GM12878 (cell line): Measurements from ENCODE around the gene DYDC2. TPM values are rescaled to one million over a fixed set of nuclear protein-coding genes. Genes with fewer than 3 reads are reported as not detected.

Experiments
- ATAC-seq: fragments of 200-7000 bp; cut with Tn5 transposase; 3 replicates; pipeline ENCODE4 v1.9.1; 2020; ENCODE audit warnings: mild to moderate bottlenecking, moderate library complexity
- BruUV-seq: library from RNA; stranded (reverse); fragments of 400-500 nt; replicated peaks from 2 replicates; lab custom pipeline; 2021; lab: Mats Ljungman, UMichigan
- CTCF ChIA-PET: fragments of 300-600 bp; sonication (Branson Sonifier 250); formaldehyde crosslinking; extraction: SDS; loops from one replicate; lab custom pipeline; 2021; ENCODE audit warnings: inconsistent platforms; lab: Yijun Ruan, JAX
- POLR2A ChIA-PET: fragments of 350-600 bp; formaldehyde crosslinking; extraction: SDS; loops from one replicate; lab custom pipeline; 2021; ENCODE audit warnings: inconsistent platforms; lab: Charles Lee
- RAD21 ChIA-PET: fragments of 300-600 bp; sonication (Branson Sonifier 250); formaldehyde crosslinking; loops from one replicate; lab custom pipeline; 2023; ENCODE audit warnings: antibody characterized with exemption; ENCODE audit not compliant: unreplicated experiment; lab: Charles Lee
- SMC1A ChIA-PET: fragments of 300-600 bp; sonication (Branson Sonifier 250); formaldehyde crosslinking; loops from one replicate; lab custom pipeline; 2023; ENCODE audit not compliant: unreplicated experiment, uncharacterized antibody; lab: Charles Lee
- DNase-seq: peaks from one replicate; pipeline ENCODE4 v3.0.0-alpha.2; 2011; ENCODE audit warnings: low read depth, low spot score
- FAIRE-seq: peaks from 3 replicates; lab custom pipeline; 2011; peaks lifted over from hg19 to GRCh38; lab: Jason Lieb, UNC
- H2AFZ ChIP-seq: 2 replicates; pipeline ENCODE4 v1.6.0; 2011; ENCODE audit warnings: low read depth, low read length, control low read depth; ENCODE audit not compliant: control insufficient read depth
- H3K27ac ChIP-seq: 2 replicates; pipeline ENCODE4 v1.5.1; 2011; ENCODE audit warnings: control low read depth; ENCODE audit not compliant: control insufficient read depth, insufficient read depth
- H3K27me3 ChIP-seq, 2 experiments: replicated peaks in 1 of 2; 2 replicates each; pipeline versions ENCODE4 v1.6.0 to v1.6.1; 2011; ENCODE audit warnings: low read length in 1 of 2; ENCODE audit not compliant: control insufficient read depth in 2 of 2, insufficient read depth in 2 of 2
- H3K36me3 ChIP-seq, 2 experiments: 2 replicates each; pipeline ENCODE4 v1.5.1; 2011; ENCODE audit warnings: low read length in 1 of 2; ENCODE audit not compliant: control insufficient read depth in 2 of 2, insufficient read depth in 2 of 2
- H3K4me1 ChIP-seq: 2 replicates; pipeline ENCODE4 v1.6.1; 2011; ENCODE audit warnings: mild to moderate bottlenecking, low read length, moderate library complexity, mixed read lengths; ENCODE audit not compliant: control insufficient read depth, insufficient read depth
- H3K4me2 ChIP-seq: 2 replicates; pipeline ENCODE4 v1.6.0; 2011; ENCODE audit warnings: control low read depth; ENCODE audit not compliant: control insufficient read depth, insufficient read depth
- H3K4me3 ChIP-seq: fragments of 200-600 bp; sonication (generic); 2 replicates; pipeline ENCODE4 v1.5.1; 2016
- H3K79me2 ChIP-seq: 2 replicates; pipeline ENCODE4 v1.6.0; 2011; ENCODE audit warnings: low read length; ENCODE audit not compliant: control insufficient read depth, insufficient read depth
- H3K9ac ChIP-seq: 2 replicates; pipeline ENCODE4 v1.8.0; 2011; ENCODE audit warnings: low read length, control low read depth, mixed read lengths; ENCODE audit not compliant: control insufficient read depth, insufficient read depth
- H3K9me3 ChIP-seq: replicated peaks from 3 replicates; pipeline ENCODE4 v1.5.1; 2011; ENCODE audit warnings: mild to moderate bottlenecking, low read length; ENCODE audit not compliant: control insufficient read depth, insufficient read depth
- H4K20me1 ChIP-seq: 2 replicates; pipeline ENCODE4 v1.6.0; 2011; ENCODE audit not compliant: control insufficient read depth, insufficient read depth
- CHD2 ChIP-seq: IDR thresholded peaks from 2 replicates; pipeline ENCODE4 v1.6.1; 2011; ENCODE audit warnings: low read depth, low read length, improper control_type of control experiment, borderline replicate concordance
- GATAD2B ChIP-seq: fragments of 450-650 bp; conservative IDR thresholded peaks from 2 replicates; pipeline ENCODE4 v1.6.1; 2017; ENCODE audit warnings: low read depth, mild to moderate bottlenecking, moderate library complexity
- MYB ChIP-seq: fragments of 150-350 bp; IDR thresholded peaks from 2 replicates; pipeline ENCODE4 v1.6.1; 2014; ENCODE audit warnings: mild to moderate bottlenecking, low read depth, low read length, borderline replicate concordance
- NFIC ChIP-seq: IDR thresholded peaks from 2 replicates; pipeline ENCODE4 v1.6.1; 2012; ENCODE audit warnings: low read depth, mild to moderate bottlenecking, inconsistent platforms, low read length, moderate library complexity
- TCF3 ChIP-seq: IDR thresholded peaks from 2 replicates; pipeline ENCODE4 v1.6.1; 2012; ENCODE audit warnings: low read depth, mild to moderate bottlenecking, low read length, borderline replicate concordance; ENCODE audit not compliant: insufficient read depth
- WGBS: methylation state at CpG from one replicate; pipeline ENCODE4 v1.1.6; 2016; ENCODE audit warnings: low lambda C conversion rate; ENCODE audit not compliant: insufficient replicate concordance, insufficient coverage; ENCODE audit errors: missing lambda C conversion rate; 5-methylcytosine and 5-hydroxymethylcytosine counted together
- in situ Hi-C: fragments of 300-500 bp; cut with MboI; formaldehyde crosslinking; loops from 9 replicates; pipeline ENCODE4 v1.14.3; 2018; ENCODE audit warnings: mixed read lengths
- intact Hi-C: fragments of 100-400 bp; cut with micrococcal nuclease; formaldehyde crosslinking; loops from one replicate; pipeline ENCODE4 v1.14.2; 2022; ENCODE audit not compliant: unreplicated experiment
- polyA plus RNA-seq, 11 experiments: library from polyadenylated mRNA; depleted of rRNA in 4 of 11; unstranded in 6 of 11; stranded (reverse) in 5 of 11; fragments of >200 nt; fragmentation: Nextera tagmentation in 4 of 11; fragmentation: Illumina TruSeq in 1 of 11; extraction: Ambion mirVana in 4 of 11; extraction: Trizol in 1 of 11; gene quantifications; 1 replicate in 1 of 11; 2 replicates in 10 of 11; pipeline versions ENCODE4 v1.2.1 to v1.2.3, GENCODE V29; 2011 to 2016; ENCODE audit warnings: inconsistent platforms in 2 of 11, missing spikeins in 2 of 11, low read depth in 1 of 11
- total RNA-seq, 4 experiments: library from RNA; depleted of rRNA in 3 of 4; stranded (reverse); fragments of >200 nt in 3 of 4; fragmentation: Illumina TruSeq in 1 of 4; extraction: Trizol in 1 of 4; gene quantifications; 2 replicates each; pipeline versions ENCODE4 v1.2.1 to v1.2.3, GENCODE V29; 2013 to 2021
- TF ChIP-seq, protein P1 (sequence below): fragments of 450-650 bp; IDR thresholded peaks from 2 replicates; pipeline ENCODE4 v1.6.1; 2016; ENCODE audit warnings: mild to moderate bottlenecking, moderate library complexity, borderline replicate concordance

The DYDC2 gene
- total and polyA plus RNA-seq, 10 of the 15 experiments (the other 5 are each of a cell fraction or from before 2014, with no cell fraction given) = 0.18 TPM; not detected in 9

DNA sequence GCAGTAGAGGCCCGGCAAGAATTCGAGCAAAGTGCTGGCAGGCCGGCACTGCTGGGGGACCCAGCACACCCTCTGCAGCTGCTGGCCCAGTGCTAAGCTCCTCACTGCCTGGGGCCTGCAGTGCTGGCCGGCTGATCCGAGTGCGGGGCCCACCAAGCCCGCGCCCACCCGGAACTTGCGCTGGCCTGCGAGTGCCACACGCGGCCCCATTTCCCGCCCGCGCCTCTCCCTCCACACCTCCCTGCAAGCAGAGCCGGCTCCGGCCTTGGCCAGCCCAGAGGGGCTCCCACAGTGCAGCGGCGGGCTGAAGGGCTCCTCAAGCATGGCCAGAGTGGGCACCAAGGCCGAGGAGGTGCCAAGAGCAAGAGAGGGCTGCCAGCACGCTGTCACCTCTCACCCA, 3.1 kb downstream of the DYDC2 start (continued):
- TF ChIP-seq, protein P1, sequence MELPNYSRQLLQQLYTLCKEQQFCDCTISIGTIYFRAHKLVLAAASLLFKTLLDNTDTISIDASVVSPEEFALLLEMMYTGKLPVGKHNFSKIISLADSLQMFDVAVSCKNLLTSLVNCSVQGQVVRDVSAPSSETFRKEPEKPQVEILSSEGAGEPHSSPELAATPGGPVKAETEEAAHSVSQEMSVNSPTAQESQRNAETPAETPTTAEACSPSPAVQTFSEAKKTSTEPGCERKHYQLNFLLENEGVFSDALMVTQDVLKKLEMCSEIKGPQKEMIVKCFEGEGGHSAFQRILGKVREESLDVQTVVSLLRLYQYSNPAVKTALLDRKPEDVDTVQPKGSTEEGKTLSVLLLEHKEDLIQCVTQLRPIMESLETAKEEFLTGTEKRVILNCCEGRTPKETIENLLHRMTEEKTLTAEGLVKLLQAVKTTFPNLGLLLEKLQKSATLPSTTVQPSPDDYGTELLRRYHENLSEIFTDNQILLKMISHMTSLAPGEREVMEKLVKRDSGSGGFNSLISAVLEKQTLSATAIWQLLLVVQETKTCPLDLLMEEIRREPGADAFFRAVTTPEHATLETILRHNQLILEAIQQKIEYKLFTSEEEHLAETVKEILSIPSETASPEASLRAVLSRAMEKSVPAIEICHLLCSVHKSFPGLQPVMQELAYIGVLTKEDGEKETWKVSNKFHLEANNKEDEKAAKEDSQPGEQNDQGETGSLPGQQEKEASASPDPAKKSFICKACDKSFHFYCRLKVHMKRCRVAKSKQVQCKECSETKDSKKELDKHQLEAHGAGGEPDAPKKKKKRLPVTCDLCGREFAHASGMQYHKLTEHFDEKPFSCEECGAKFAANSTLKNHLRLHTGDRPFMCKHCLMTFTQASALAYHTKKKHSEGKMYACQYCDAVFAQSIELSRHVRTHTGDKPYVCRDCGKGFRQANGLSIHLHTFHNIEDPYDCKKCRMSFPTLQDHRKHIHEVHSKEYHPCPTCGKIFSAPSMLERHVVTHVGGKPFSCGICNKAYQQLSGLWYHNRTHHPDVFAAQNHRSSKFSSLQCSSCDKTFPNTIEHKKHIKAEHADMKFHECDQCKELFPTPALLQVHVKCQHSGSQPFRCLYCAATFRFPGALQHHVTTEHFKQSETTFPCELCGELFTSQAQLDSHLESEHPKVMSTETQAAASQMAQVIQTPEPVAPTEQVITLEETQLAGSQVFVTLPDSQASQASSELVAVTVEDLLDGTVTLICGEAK = no peak
- TF ChIP-seq NFIC = no peak

GRCh38 chr10:80365510-80365909, 8.9 kb downstream of the DYDC2 start:
- no peaks in the 10 kb centered on the region for H3K36me3 ChIP-seq

More at GRCh38 chr10:80365510-80365909, 8.9 kb downstream of the DYDC2 start:
- DNase-seq (no peak), FAIRE-seq (no peak), ATAC-seq (no peak)
- ChIA-PET POLR2A (no interaction called here), SMC1A (no interaction called here), RAD21 (no interaction called here), CTCF (no interaction called here)
- H3K4me3 ChIP-seq = no peak overlapping the region
- no peak overlapping the region for H2AFZ ChIP-seq
- BruUV-seq = no TSS peak
- no peaks in the 10 kb centered on the region for H3K79me2 ChIP-seq
- H3K4me2 ChIP-seq = no peak overlapping the region
- no peaks in the 10 kb centered on the region for H3K4me1 ChIP-seq
- H3K27ac ChIP-seq = no peak overlapping the region
- TF ChIP-seq MYB (no peak), TCF3 (no peak), GATAD2B (no peak), CHD2 (no peak)
- intact Hi-C loops = no loop called here
- no peak overlapping the region for H3K9ac ChIP-seq
- WGBS = 30% methylated on average over 1 of the region's 1 CpG
- no peaks in the 10 kb centered on the region for H3K27me3 ChIP-seq
- H4K20me1 ChIP-seq = no peaks in the 10 kb centered on the region
- in situ Hi-C loops = no loop called here
- no peaks in the 10 kb centered on the region; the same call in 1 of the 3 replicates for H3K9me3 ChIP-seq
